GM12873 (cell line): ENCODE data around the gene MYRF.

Source experiments
- CTCF ChIP-seq: IDR thresholded peaks from 2 replicates; pipeline ENCODE4 v1.5.1; 2012; ENCODE audit warnings: low read depth, mild to moderate bottlenecking, moderate library complexity, low read length, control low read depth; ENCODE audit not compliant: insufficient read depth; ENCODE audit errors: missing control alignments

Gene MYRF

GRCh38 chr11:61769169-61769920, 16.9 kb downstream of the MYRF start:
- peak; percentile 7 for TF ChIP-seq CTCF

- no peak for TF ChIP-seq CTCF
These were observed 17.7 kb downstream of the MYRF start for GRCh38 chr11:61769946-61770683.

GRCh38 chr11:61771195-61771894, 18.9 kb downstream of the MYRF start:
- no peak for TF ChIP-seq CTCF

GRCh38 chr11:61771985-61772455, 19.6 kb downstream of the MYRF start:
- TF ChIP-seq CTCF: no peak

GRCh38 chr11:61773356-61773755, 20.9 kb downstream of the MYRF start:
- no peak for TF ChIP-seq CTCF

- no peak for TF ChIP-seq CTCF
These were observed 21.4 kb downstream of the MYRF start for GRCh38 chr11:61773809-61774208.

GRCh38 chr11:61774411-61774810, 22.0 kb downstream of the MYRF start:
- TF ChIP-seq CTCF: no peak
